Astrocyte (in vitro differentiated cells and primary cell): Measurements from ENCODE around the gene GNL3. TPM values are rescaled to one million over a fixed set of nuclear protein-coding genes. Genes with fewer than 3 reads are reported as not detected.

ENCODE experiments used
- DNase-seq: peaks from one replicate; pipeline ENCODE4 v3.0.0-alpha.2; 2010; ENCODE audit warnings: low read depth
- FAIRE-seq: peaks from 2 replicates; lab custom pipeline; 2011; peaks lifted over from hg19 to GRCh38; lab: Jason Lieb, UNC
- H2AFZ ChIP-seq: 2 replicates; pipeline ENCODE4 v1.6.0; 2012; ENCODE audit warnings: low read depth, low read length, inconsistent platforms
- H3K27ac ChIP-seq: 2 replicates; pipeline ENCODE4 v1.5.1; 2011; ENCODE audit warnings: low read depth, low read length, inconsistent platforms
- H3K27me3 ChIP-seq: 2 replicates; pipeline ENCODE4 v1.6.0; 2011; ENCODE audit warnings: low read length, inconsistent platforms; ENCODE audit not compliant: insufficient read depth
- H3K36me3 ChIP-seq: 2 replicates; pipeline ENCODE4 v1.5.1; 2011; ENCODE audit warnings: low read length, inconsistent platforms; ENCODE audit not compliant: insufficient read depth
- H3K4me1 ChIP-seq: 2 replicates; pipeline ENCODE4 v1.5.1; 2011; ENCODE audit warnings: low read length, inconsistent platforms; ENCODE audit not compliant: insufficient read depth
- H3K4me2 ChIP-seq: 2 replicates; pipeline ENCODE4 v1.6.0; 2012; ENCODE audit warnings: low read length, inconsistent platforms
- H3K4me3 ChIP-seq: 2 replicates; pipeline ENCODE4 v1.5.1; 2011; ENCODE audit warnings: low read depth, mild to moderate bottlenecking, low read length, inconsistent platforms; ENCODE audit not compliant: insufficient read depth
- H3K79me2 ChIP-seq: 2 replicates; pipeline ENCODE4 v1.6.0; 2012; ENCODE audit warnings: mild to moderate bottlenecking, low read length, inconsistent platforms; ENCODE audit not compliant: insufficient read depth
- H3K9ac ChIP-seq: 2 replicates; pipeline ENCODE4 v1.6.0; 2012; ENCODE audit warnings: mild to moderate bottlenecking, low read length, inconsistent platforms
- H3K9me3 ChIP-seq: 2 replicates; pipeline ENCODE4 v1.5.1; 2012; ENCODE audit warnings: low read depth, mild to moderate bottlenecking, low read length, inconsistent platforms; ENCODE audit not compliant: insufficient read depth
- H4K20me1 ChIP-seq: 2 replicates; pipeline ENCODE4 v1.6.0; 2012; ENCODE audit warnings: low read length, inconsistent platforms; ENCODE audit not compliant: insufficient read depth
- H3K27ac Mint-ChIP-seq: one replicate; pipeline ENCODE4 v1.8.0; 2021; ENCODE audit warnings: mild to moderate bottlenecking, mixed read lengths; ENCODE audit not compliant: unreplicated experiment
- H3K27me3 Mint-ChIP-seq: one replicate; pipeline ENCODE4 v1.8.0; 2021; ENCODE audit warnings: low read depth, mixed read lengths; ENCODE audit not compliant: unreplicated experiment
- H3K36me3 Mint-ChIP-seq: one replicate; pipeline ENCODE4 v1.8.0; 2021; ENCODE audit warnings: low read depth, mixed read lengths; ENCODE audit not compliant: unreplicated experiment
- H3K4me1 Mint-ChIP-seq: one replicate; pipeline ENCODE4 v1.8.0; 2021; ENCODE audit warnings: low read depth, mixed read lengths; ENCODE audit not compliant: unreplicated experiment
- H3K4me3 Mint-ChIP-seq: one replicate; pipeline ENCODE4 v1.8.0; 2021; ENCODE audit warnings: mild to moderate bottlenecking, moderate library complexity, mixed read lengths; ENCODE audit not compliant: unreplicated experiment
- H3K9me3 Mint-ChIP-seq: one replicate; pipeline ENCODE4 v1.8.0; 2021; ENCODE audit warnings: mild to moderate bottlenecking, mixed read lengths; ENCODE audit not compliant: unreplicated experiment
- CTCF ChIP-seq: IDR thresholded peaks from 2 replicates; pipeline ENCODE4 v1.5.1; 2011; ENCODE audit warnings: low read depth, mild to moderate bottlenecking, inconsistent platforms, low read length, moderate library complexity; ENCODE audit not compliant: insufficient read depth
- EZH2 ChIP-seq: IDR thresholded peaks from 2 replicates; pipeline ENCODE4 v1.6.1; 2012; ENCODE audit warnings: mild to moderate bottlenecking, low read length, inconsistent platforms; ENCODE audit not compliant: insufficient read depth
- total RNA-seq: library from RNA; stranded (reverse); gene quantifications from 2 replicates; pipeline ENCODE4 v1.2.1, GENCODE V29; 2021

GNL3 gene
- total RNA-seq, 1 donor from 2014 or later = 93.7 TPM

- Histone ChIP-seq H3K4me3 (no peak overlapping the region), H3K79me2 (peaks cover 85% of the 10 kb centered on the region), H3K27me3 (no peaks in the 10 kb centered on the region), H3K4me2 (no peak overlapping the region), H3K4me1 (peaks cover 26% of the 10 kb centered on the region), H4K20me1 (peaks cover 36% of the 10 kb centered on the region), H3K36me3 (peaks cover 46% of the 10 kb centered on the region), H3K27ac (no peak overlapping the region), H3K9me3 (no peaks in the 10 kb centered on the region), H3K9ac (no peak overlapping the region), H2AFZ (no peak overlapping the region)
- Mint-ChIP-seq H3K4me3 (no peak overlapping the region), H3K9me3 (no peaks in the 10 kb centered on the region), H3K4me1 (peaks cover 31% of the 10 kb centered on the region), H3K27ac (no peak overlapping the region), H3K36me3 (peaks cover 8% of the 10 kb centered on the region), H3K27me3 (no peaks in the 10 kb centered on the region)
- no peak for DNase-seq
- peak; percentile 37 for FAIRE-seq
- TF ChIP-seq EZH2 (no peak), CTCF (no peak)
Measured at GRCh38 chr3:52679811-52680210, 6.0 kb upstream of the GNL3 start.

GRCh38 chr3:52681596-52681995 lies 4.2 kb upstream of the GNL3 start:
- Histone ChIP-seq H3K4me3 (no peak overlapping the region), H3K4me1 (peaks cover 27% of the 10 kb centered on the region), H2AFZ (no peak overlapping the region), H3K27me3 (no peaks in the 10 kb centered on the region), H3K9me3 (no peaks in the 10 kb centered on the region), H3K36me3 (peaks cover 39% of the 10 kb centered on the region), H3K79me2 (peaks cover 87% of the 10 kb centered on the region), H3K9ac (peak overlapping the region; percentile 62), H3K4me2 (peak overlapping the region; percentile 68), H4K20me1 (peaks cover 36% of the 10 kb centered on the region), H3K27ac (peak overlapping the region; percentile 55)
- H3K9me3 Mint-ChIP-seq = no peaks in the 10 kb centered on the region
- H3K36me3 Mint-ChIP-seq = peaks cover 7% of the 10 kb centered on the region
- H3K4me1 Mint-ChIP-seq = peaks cover 31% of the 10 kb centered on the region
- H3K4me3 Mint-ChIP-seq = peak overlapping the region; percentile 36
- no peaks in the 10 kb centered on the region for H3K27me3 Mint-ChIP-seq
- no peak for FAIRE-seq
- DNase-seq = no peak
- TF ChIP-seq EZH2 (no peak), CTCF (no peak)
- H3K27ac Mint-ChIP-seq = peak overlapping the region; percentile 64

GRCh38 chr3:52682016-52682415 lies 3.8 kb upstream of the GNL3 start:
- H3K4me2 ChIP-seq = peak overlapping the region; percentile 68
- peaks cover 90% of the 10 kb centered on the region for H3K79me2 ChIP-seq
- Mint-ChIP-seq H3K27ac (peak overlapping the region; percentile 64), H3K4me1 (peaks cover 31% of the 10 kb centered on the region), H3K4me3 (peak overlapping the region; percentile 73), H3K27me3 (no peaks in the 10 kb centered on the region), H3K9me3 (no peaks in the 10 kb centered on the region), H3K36me3 (peaks cover 7% of the 10 kb centered on the region)
- no peak overlapping the region for H3K4me3 ChIP-seq
- FAIRE-seq = no peak
- no peak overlapping the region for H2AFZ ChIP-seq
- peaks cover 36% of the 10 kb centered on the region for H4K20me1 ChIP-seq
- peaks cover 37% of the 10 kb centered on the region for H3K36me3 ChIP-seq
- peak; percentile 75 for DNase-seq
- TF ChIP-seq EZH2 (no peak), CTCF (peak; percentile 10)
- H3K9ac ChIP-seq = peak overlapping the region; percentile 62
- H3K4me1 ChIP-seq = peaks cover 31% of the 10 kb centered on the region
- H3K27ac ChIP-seq = peak overlapping the region; percentile 55
- H3K9me3 ChIP-seq = no peaks in the 10 kb centered on the region
- H3K27me3 ChIP-seq = no peaks in the 10 kb centered on the region
